ENCODE data around the gene MTURN.

DNA sequence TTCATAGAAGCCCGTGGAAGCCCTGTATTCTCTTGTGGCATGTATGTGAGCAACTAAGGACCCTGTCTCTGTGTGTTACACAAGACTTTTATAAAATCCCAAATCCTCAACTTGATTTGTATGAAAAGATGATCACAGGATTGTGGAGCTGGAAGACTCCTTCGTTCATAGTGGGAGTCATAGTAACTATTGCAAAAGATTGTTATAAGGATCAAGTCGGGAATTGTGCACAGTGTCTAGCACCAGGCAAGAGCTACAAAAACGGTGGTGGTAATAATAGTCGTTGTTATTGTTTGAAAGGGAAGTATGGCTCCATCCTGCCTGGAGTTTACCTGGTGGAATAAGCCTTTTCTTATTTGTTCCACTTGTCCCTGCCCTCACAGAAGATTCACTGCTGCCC is 42.8 kb upstream of the MTURN start:
- TF ChIP-seq, protein P1, sequence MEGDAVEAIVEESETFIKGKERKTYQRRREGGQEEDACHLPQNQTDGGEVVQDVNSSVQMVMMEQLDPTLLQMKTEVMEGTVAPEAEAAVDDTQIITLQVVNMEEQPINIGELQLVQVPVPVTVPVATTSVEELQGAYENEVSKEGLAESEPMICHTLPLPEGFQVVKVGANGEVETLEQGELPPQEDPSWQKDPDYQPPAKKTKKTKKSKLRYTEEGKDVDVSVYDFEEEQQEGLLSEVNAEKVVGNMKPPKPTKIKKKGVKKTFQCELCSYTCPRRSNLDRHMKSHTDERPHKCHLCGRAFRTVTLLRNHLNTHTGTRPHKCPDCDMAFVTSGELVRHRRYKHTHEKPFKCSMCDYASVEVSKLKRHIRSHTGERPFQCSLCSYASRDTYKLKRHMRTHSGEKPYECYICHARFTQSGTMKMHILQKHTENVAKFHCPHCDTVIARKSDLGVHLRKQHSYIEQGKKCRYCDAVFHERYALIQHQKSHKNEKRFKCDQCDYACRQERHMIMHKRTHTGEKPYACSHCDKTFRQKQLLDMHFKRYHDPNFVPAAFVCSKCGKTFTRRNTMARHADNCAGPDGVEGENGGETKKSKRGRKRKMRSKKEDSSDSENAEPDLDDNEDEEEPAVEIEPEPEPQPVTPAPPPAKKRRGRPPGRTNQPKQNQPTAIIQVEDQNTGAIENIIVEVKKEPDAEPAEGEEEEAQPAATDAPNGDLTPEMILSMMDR (IDR thresholded peaks at IDR 0.05), result no peak
- TF ChIP-seq EZH2 (IDR thresholded peaks at IDR 0.05) (no peak), EZH2phosphoT487 (IDR thresholded peaks at IDR 0.05) (no peak)

Measured in neural progenitor cell (in vitro differentiated cells).